Natural killer cell (primary cell): ENCODE measurements around the gene TAF9B. TPM values are rescaled to one million over a fixed set of nuclear protein-coding genes. Genes with fewer than 3 reads are reported as not detected.

ENCODE experiments used
- total RNA-seq, 4 donors: library from RNA; stranded (reverse); fragments of 120-200 nt in 1 of 4; gene quantifications; one replicate each; pipeline versions ENCODE4 v1.2.3 to v1.2.4, GENCODE V29; 2013 to 2022

Gene TAF9B
- total RNA-seq, 3 donors from 2014 or later (not counting 1 experiment from before 2014, with no cell fraction given): 5.6 to 6.8 (median 6.1) TPM

Other genes starting within 250 kb of the TAF9B start
- gene MAGT1, start 244.2 kb downstream of the TAF9B start, total RNA-seq: 10 to 100 TPM; 46.7 to 59.5 (median 51.8) TPM
- 100 to 1,000 TPM; 133 to 168 (median 136) TPM for gene COX7B, start 240.2 kb downstream of the TAF9B start, total RNA-seq
- gene ATP7A, start 229.0 kb downstream of the TAF9B start, total RNA-seq: 10 to 100 TPM; 18.8 to 24.3 (median 21.5) TPM
- gene PGAM4, start 170.0 kb downstream of the TAF9B start, total RNA-seq: not detected
- 100 to 1,000 TPM; 200 to 205 (median 203) TPM for gene PGK1, start 35.4 kb downstream of the TAF9B start, total RNA-seq
- gene CYSLTR1, start 188.0 kb upstream of the TAF9B start, total RNA-seq: 10 to 100 TPM in 2 of 3 donors, 1 to 10 TPM in 1; 7.6 to 13.8 (median 12.4) TPM